Measurements from ENCODE around the gene PTPRK. TPM values are rescaled to one million over a fixed set of nuclear protein-coding genes. Genes with fewer than 3 reads are reported as not detected.

PTPRK gene
- total RNA-seq, 2 experiments from 2014 or later: not detected

DNA sequence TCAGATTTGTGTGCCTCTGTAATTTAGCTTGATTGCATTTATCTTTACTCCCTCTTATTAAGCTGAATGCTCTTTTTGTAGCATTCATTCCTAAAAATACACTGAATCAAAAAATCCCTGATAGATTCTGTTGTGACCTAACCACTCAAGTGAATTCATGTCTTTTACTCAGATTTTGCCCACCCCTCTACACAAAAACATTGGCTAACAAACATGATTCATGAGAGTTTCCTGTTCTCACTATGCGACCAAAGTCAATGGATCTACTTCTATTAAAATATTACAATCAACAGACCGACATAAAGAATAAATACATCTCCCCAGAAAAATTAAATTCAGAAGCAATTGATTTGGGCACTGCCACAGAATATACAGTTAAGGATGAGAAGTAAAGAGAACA, 520.0 kb downstream of the PTPRK start:
- no peak overlapping the region for H3K4me3 ChIP-seq (ENCODE audit: low read depth, low read length, poor library complexity, severe bottlenecking)
- no peak for DNase-seq (ENCODE audit: low spot score)
- no peak overlapping the region for H3K4me2 ChIP-seq (ENCODE audit: low read length)
- intact Hi-C loops (cut with micrococcal nuclease; ENCODE audit: unreplicated experiment): no loop called here
- BruUV-seq (replicated peaks): no TSS peak
- no peak overlapping the region for H2AFZ ChIP-seq (ENCODE audit: low read length)
- no peaks in the 10 kb centered on the region for H3K79me2 ChIP-seq (ENCODE audit: insufficient read depth, low read depth, low read length)
- no peak for TF ChIP-seq EZH2phosphoT487 (IDR thresholded peaks at IDR 0.05; ENCODE audit: borderline replicate concordance, low read depth, low read length)
- TF ChIP-seq, protein P1, sequence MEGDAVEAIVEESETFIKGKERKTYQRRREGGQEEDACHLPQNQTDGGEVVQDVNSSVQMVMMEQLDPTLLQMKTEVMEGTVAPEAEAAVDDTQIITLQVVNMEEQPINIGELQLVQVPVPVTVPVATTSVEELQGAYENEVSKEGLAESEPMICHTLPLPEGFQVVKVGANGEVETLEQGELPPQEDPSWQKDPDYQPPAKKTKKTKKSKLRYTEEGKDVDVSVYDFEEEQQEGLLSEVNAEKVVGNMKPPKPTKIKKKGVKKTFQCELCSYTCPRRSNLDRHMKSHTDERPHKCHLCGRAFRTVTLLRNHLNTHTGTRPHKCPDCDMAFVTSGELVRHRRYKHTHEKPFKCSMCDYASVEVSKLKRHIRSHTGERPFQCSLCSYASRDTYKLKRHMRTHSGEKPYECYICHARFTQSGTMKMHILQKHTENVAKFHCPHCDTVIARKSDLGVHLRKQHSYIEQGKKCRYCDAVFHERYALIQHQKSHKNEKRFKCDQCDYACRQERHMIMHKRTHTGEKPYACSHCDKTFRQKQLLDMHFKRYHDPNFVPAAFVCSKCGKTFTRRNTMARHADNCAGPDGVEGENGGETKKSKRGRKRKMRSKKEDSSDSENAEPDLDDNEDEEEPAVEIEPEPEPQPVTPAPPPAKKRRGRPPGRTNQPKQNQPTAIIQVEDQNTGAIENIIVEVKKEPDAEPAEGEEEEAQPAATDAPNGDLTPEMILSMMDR (conservative IDR thresholded peaks at IDR 0.05; ENCODE audit: low read length): no peak
- H3K9me3 ChIP-seq (ENCODE audit: low read length): no peaks in the 10 kb centered on the region
- no peaks in the 10 kb centered on the region for H3K9me2 ChIP-seq (ENCODE audit: insufficient read depth, low read length)
- no peak overlapping the region for H3K27ac ChIP-seq (ENCODE audit: low read depth, low read length, poor library complexity, severe bottlenecking)
- ChIA-PET CTCF (ENCODE audit: unreplicated experiment) (no interaction called here), POLR2A (interaction anchor here (0.6 kb wide), 1 partner anchor 384 kb away, joined by 4 read pairs; no protein-coding TSS in a partner anchor)
- H3K36me3 ChIP-seq (ENCODE audit: insufficient read depth, low read length): no peaks in the 10 kb centered on the region
- H3K4me1 ChIP-seq (ENCODE audit: insufficient read depth, low read length, poor library complexity, severe bottlenecking): no peaks in the 10 kb centered on the region
- H4K20me1 ChIP-seq (ENCODE audit: insufficient read depth, low read length): no peaks in the 10 kb centered on the region

DNA sequence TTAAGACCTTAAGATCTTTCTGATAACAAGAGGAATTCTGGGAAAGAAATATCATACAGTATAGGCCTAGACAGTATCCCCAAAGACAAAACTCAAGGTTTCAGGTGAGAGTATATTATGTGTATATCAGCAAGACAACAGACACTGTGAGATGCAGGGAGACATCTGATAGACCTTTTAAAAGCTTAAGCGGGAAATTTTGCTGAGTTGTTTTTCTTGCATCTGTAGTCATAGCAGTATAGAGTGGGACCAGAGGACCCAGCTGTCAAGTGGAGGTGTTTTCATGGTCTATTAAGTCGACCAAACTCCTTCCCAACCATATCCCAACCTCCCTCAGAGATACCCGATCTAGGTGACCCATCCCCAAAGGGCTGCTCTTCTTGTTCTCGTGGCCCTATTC, 521.4 kb downstream of the PTPRK start:
- no peak overlapping the region for H3K4me3 ChIP-seq (ENCODE audit: low read depth, low read length, poor library complexity, severe bottlenecking)
- H3K79me2 ChIP-seq (ENCODE audit: insufficient read depth, low read depth, low read length): no peaks in the 10 kb centered on the region
- no peaks in the 10 kb centered on the region for H3K4me1 ChIP-seq (ENCODE audit: insufficient read depth, low read length, poor library complexity, severe bottlenecking)
- no peaks in the 10 kb centered on the region for H3K9me3 ChIP-seq (ENCODE audit: low read length)
- no peaks in the 10 kb centered on the region for H3K36me3 ChIP-seq (ENCODE audit: insufficient read depth, low read length)
- ChIA-PET CTCF (ENCODE audit: unreplicated experiment) (no interaction called here), POLR2A (interaction anchor here (0.6 kb wide), 2 partner anchors 390 to 904 kb away, joined by 3 to 4 read pairs; no protein-coding TSS in a partner anchor)
- no peak overlapping the region for H3K4me2 ChIP-seq (ENCODE audit: low read length)
- intact Hi-C loops (cut with micrococcal nuclease; ENCODE audit: unreplicated experiment): no loop called here
- no peaks in the 10 kb centered on the region for H4K20me1 ChIP-seq (ENCODE audit: insufficient read depth, low read length)
- BruUV-seq (replicated peaks): no TSS peak
- no peaks in the 10 kb centered on the region for H3K9me2 ChIP-seq (ENCODE audit: insufficient read depth, low read length)
- no peak overlapping the region for H2AFZ ChIP-seq (ENCODE audit: low read length)
- no peak for DNase-seq (ENCODE audit: low spot score)
- no peak for TF ChIP-seq EZH2phosphoT487 (IDR thresholded peaks at IDR 0.05; ENCODE audit: borderline replicate concordance, low read depth, low read length)
- TF ChIP-seq, protein P1 (conservative IDR thresholded peaks at IDR 0.05; ENCODE audit: low read length): no peak
- H3K27ac ChIP-seq (ENCODE audit: low read depth, low read length, poor library complexity, severe bottlenecking): no peak overlapping the region

DNA sequence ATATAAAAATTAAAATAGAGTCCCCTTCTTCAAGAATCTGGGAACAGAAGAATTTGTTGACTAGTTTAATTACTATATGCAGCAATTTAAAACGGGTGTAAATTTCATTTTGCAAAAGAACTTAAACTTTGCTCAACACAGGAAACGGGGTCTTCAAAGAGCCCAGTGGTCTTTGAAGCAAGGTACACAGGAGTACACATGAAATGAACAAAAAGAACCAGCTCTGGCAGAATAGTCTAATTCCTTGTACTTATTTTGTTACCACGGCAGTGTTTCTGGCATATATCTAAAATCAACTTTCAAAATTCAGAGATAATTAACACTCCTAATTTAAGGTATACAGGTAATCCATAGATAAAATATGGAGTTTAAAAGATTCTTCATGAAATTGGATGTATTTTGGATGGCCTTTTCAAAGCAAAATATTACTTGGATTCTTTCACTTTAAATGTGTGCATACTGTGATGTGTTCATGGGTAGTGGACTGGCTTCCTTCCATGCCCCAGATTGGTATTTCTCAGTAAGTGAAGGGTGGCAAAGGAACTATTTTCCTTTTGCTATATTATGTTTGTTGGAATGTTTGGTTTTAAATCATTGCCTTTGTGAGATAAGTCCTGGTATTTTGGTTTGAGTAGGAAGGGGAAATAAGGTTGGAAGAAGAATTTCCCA, 522.8 kb downstream of the PTPRK start:
- TF ChIP-seq, protein P1 (conservative IDR thresholded peaks at IDR 0.05; ENCODE audit: low read length): no peak
- TF ChIP-seq EZH2phosphoT487 (IDR thresholded peaks at IDR 0.05; ENCODE audit: borderline replicate concordance, low read depth, low read length): no peak
- no TSS peak for BruUV-seq (replicated peaks)
- POLR2A ChIA-PET: no interaction called here
- H3K9me2 ChIP-seq (ENCODE audit: insufficient read depth, low read length): no peaks in the 10 kb centered on the region
- H3K36me3 ChIP-seq (ENCODE audit: insufficient read depth, low read length): no peaks in the 10 kb centered on the region
- no peaks in the 10 kb centered on the region for H3K4me1 ChIP-seq (ENCODE audit: insufficient read depth, low read length, poor library complexity, severe bottlenecking)
- no peaks in the 10 kb centered on the region for H3K9me3 ChIP-seq (ENCODE audit: low read length)
- no peak overlapping the region for H3K4me3 ChIP-seq (ENCODE audit: low read depth, low read length, poor library complexity, severe bottlenecking)
- H3K27ac ChIP-seq (ENCODE audit: low read depth, low read length, poor library complexity, severe bottlenecking): no peak overlapping the region
- no peak for DNase-seq (ENCODE audit: low spot score)
- no peak overlapping the region for H3K4me2 ChIP-seq (ENCODE audit: low read length)
- H3K79me2 ChIP-seq (ENCODE audit: insufficient read depth, low read depth, low read length): no peaks in the 10 kb centered on the region
- no peaks in the 10 kb centered on the region for H4K20me1 ChIP-seq (ENCODE audit: insufficient read depth, low read length)
- CTCF ChIA-PET (ENCODE audit: unreplicated experiment): no interaction called here
- intact Hi-C loops (cut with micrococcal nuclease; ENCODE audit: unreplicated experiment): no loop called here
- no peak overlapping the region for H2AFZ ChIP-seq (ENCODE audit: low read length)
